ENCODE measurements around the gene COL4A4.

The COL4A4 gene

GRCh38 chr2:226995625-226996041, 168.4 kb downstream of the COL4A4 start:
- TF ChIP-seq, protein P1, sequence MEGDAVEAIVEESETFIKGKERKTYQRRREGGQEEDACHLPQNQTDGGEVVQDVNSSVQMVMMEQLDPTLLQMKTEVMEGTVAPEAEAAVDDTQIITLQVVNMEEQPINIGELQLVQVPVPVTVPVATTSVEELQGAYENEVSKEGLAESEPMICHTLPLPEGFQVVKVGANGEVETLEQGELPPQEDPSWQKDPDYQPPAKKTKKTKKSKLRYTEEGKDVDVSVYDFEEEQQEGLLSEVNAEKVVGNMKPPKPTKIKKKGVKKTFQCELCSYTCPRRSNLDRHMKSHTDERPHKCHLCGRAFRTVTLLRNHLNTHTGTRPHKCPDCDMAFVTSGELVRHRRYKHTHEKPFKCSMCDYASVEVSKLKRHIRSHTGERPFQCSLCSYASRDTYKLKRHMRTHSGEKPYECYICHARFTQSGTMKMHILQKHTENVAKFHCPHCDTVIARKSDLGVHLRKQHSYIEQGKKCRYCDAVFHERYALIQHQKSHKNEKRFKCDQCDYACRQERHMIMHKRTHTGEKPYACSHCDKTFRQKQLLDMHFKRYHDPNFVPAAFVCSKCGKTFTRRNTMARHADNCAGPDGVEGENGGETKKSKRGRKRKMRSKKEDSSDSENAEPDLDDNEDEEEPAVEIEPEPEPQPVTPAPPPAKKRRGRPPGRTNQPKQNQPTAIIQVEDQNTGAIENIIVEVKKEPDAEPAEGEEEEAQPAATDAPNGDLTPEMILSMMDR (IDR thresholded peaks at IDR 0.05; ENCODE audit: low read length, missing control alignments), result no peak
- DNase-seq (ENCODE audit: low read depth), result peak; percentile 70
- H3K4me3 ChIP-seq (replicated peaks; ENCODE audit: low read depth, low read length), result no peak overlapping the region

DNA sequence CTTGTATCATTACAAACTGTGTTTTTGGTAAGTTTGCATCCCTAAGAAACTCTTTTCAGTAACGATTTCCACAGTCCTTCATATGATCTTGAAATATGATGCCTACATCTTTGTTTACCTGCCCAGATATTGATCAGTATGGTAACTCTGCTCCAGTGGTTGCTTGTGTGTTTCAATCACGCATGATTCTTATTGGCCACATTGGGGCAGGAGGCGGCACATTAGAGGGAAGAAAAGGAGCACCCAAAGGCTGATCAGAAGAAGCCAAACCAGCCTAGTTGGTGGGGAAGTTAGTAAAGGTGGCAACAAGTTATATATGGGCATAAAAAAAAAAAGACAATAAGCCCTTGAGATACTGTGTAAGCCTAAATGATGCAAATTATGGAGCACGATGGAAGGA, 169.2 kb downstream of the COL4A4 start:
- DNase-seq (ENCODE audit: low read depth), result no peak
- no peak overlapping the region for H3K4me3 ChIP-seq (replicated peaks; ENCODE audit: low read depth, low read length)
- TF ChIP-seq, protein P1 (IDR thresholded peaks at IDR 0.05; ENCODE audit: low read length, missing control alignments), result peak; percentile 14

DNA sequence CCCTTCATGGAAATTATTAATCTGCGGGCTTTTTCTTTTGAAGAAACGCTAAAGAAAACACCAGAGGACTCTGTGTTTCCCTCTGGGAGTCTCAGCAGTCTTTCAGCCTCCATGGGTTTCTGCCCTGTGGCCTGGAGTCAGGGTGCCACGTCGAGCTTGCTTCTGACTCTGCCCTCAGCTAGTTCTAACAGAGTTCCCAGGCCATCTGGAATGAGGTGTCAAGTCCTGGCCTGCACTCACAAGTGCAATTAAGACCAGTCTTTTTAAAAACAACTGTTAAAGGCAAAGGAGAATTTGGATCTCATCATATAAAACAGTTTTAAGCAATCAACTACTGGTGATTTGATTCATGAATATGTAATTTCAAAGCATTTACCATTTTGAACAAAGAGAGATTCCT, 170.8 kb downstream of the COL4A4 start:
- DNase-seq (ENCODE audit: low read depth), result no peak
- TF ChIP-seq, protein P1 (IDR thresholded peaks at IDR 0.05; ENCODE audit: low read length, missing control alignments), result no peak
- no peak overlapping the region for H3K4me3 ChIP-seq (replicated peaks; ENCODE audit: low read depth, low read length)

DNA sequence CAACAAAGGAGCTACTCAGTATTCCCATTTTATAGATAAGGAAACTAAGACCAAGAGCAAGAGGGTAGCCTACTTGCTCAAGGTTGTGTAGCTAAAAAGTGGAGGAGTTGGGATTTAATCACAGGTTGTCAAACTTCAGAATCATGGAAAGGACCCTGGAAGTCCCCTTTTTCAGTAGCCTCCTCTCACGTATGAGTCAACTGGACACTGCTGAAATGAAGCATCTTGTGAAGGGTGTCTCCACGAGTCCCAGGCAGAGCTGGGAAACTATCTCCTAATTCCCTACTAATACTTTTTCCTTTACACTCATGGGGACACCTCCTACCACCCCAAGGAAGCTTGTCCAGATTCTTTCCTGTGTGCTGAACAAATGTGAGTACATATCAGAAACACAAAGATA, 172.3 kb downstream of the COL4A4 start:
- TF ChIP-seq, protein P1 (IDR thresholded peaks at IDR 0.05; ENCODE audit: low read length, missing control alignments), result no peak
- no peak for DNase-seq (ENCODE audit: low read depth)
- H3K4me3 ChIP-seq (replicated peaks; ENCODE audit: low read depth, low read length), result no peak overlapping the region

DNA sequence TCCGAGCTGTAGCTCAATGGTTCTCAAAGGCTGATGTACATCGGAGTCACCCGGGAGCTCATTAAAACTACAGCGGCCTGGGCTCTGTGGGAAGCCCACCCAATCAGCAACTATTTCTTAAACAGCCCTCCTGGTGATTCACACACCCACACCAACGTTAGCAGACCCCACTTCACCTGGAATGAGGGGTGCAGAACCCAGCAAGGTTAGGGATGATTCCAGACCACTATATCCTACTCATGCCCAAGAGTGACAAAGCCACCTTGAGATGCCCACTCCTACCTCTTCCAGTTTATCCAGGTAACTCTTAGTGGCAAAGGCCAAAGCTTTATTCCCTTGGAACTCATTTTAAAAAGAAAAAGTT, 178.4 kb downstream of the COL4A4 start:
- TF ChIP-seq, protein P1 (IDR thresholded peaks at IDR 0.05; ENCODE audit: low read length, missing control alignments), result no peak
- DNase-seq (ENCODE audit: low read depth), result no peak
- no peak overlapping the region for H3K4me3 ChIP-seq (replicated peaks; ENCODE audit: low read depth, low read length)

DNA sequence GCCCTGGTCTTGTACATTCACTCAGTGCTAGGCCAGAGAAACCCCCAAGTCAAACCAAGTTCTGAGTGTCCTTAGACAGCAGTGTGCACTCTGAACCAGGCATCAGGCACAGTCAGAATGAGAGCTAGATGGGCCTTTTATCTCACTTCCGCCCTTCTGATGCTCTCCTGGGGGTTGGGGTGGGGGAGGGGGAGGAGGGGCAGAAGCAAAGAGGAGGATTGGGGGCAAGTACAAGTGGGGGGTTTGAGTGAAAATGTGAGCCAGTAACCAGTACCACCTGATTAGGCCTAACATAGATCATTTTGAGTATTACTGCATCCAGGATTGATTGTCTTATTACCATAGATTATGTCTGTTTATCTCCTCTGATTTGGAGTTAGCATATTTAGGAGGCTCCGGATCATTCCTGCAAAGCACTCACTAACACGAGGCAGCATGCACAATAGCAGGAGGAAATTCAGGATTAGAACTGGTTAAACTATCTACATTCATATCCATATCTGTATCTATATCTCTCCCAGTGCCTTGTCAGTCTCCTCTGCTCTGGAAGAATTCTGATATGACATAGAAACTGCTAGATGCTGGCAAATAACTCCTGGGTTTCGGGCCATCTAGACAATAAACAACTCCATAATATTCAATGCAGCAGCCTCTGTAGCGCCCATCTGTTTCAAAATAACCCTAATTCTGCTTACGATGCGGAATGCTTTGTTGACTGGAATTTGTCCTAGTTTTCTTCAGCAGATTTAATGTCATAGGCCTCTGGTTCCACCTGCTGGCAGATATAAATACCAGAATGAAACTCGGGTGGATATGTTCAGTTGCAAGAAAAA, 179.0 kb downstream of the COL4A4 start:
- TF ChIP-seq, protein P1 (IDR thresholded peaks at IDR 0.05; ENCODE audit: low read length, missing control alignments), result peak; percentile 67
- DNase-seq (ENCODE audit: low read depth), result peak; percentile 88

More for the DNA sequence above, 179.0 kb downstream of the COL4A4 start:
- no peak overlapping the region for H3K4me3 ChIP-seq (replicated peaks; ENCODE audit: low read depth, low read length)

All from fibroblast of pulmonary artery (primary cell).